ENCODE results near the gene BCL11A. TPM values are rescaled to one million over a fixed set of nuclear protein-coding genes. Genes with fewer than 3 reads are reported as not detected.

Gene BCL11A
- polyA plus RNA-seq, 1 donor: 28.2 TPM

Other genes starting within 250 kb of the BCL11A start
- 12.8 TPM for gene PAPOLG, start 202.6 kb upstream of the BCL11A start, polyA plus RNA-seq